ENCODE measurements around the gene ZNF701. TPM values are rescaled to one million over a fixed set of nuclear protein-coding genes. Genes with fewer than 3 reads are reported as not detected.
"Not testable (repeated sequence)": the region's sequence is repeated elsewhere in the genome, so short reads cannot be mapped to it uniquely, and the experiment has no call there.

Gene ZNF701
- total and polyA plus RNA-seq, 12 donors = 3.0 to 27.9 (median 20.1) TPM

DNA sequence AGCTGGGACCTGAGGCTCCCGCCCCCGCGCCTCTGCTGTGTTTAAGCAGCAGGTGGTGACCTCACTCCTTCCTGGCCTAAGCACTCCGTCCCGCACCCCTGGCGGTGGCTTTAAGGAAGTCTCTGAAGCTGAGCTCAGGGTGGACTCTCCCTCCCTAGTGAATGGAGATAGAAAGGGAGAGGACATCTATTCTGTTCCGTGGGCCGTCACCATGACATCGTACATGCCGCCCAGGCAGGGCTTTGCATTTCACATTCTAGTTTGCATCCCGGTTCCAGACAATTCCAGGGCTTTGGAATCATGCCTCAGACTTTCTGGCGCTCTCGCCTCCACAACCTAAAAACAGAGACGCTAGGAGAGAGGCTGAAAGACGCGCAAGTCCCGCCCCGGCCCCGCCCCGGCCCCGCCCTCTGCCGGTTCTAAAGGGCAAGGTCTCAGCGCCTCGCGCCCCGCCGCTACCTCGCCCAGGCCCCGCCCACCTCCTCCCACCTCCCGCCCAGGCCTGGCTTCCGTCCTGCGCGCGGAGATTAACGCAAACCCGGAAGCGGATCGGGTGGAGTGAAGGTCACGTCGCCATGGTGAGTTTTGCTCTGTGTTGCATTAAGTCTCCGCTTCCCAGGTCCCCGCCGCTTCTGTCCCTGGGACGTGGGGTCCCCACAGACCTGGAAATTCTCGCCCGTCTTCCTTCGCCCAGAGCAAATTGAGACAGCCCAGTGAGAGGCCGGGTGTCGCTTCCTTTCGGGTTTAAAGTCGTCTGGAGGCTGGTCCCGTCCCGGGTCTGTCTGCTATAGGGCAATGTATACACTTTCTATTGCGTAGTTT, 42.7 kb upstream of the ZNF701 start, which contains the start of gene ZNF808:
Gene ZNF808, plus strand, starts transcription at position 535 of the 822 bp plus-strand sequence. CDS start 15,617 bp downstream, outside the sequence.
- intact Hi-C loops (cut with DNase I) = loop anchor here in 4 of 10 donors (1.0 to 10.0 kb wide), 5 partner anchors 40 to 208 kb away; partner anchors contain the start of genes ZNF701 (in 3 of the 4) and ZNF611 (in 1 of the 4)
- WGBS, 2 donors = 1% methylated on average over 54 of the region's 54 CpGs
- peak; percentile 44 to 80 (median 62) for TF ChIP-seq CTCF (IDR thresholded peaks at IDR 0.05)

DNA sequence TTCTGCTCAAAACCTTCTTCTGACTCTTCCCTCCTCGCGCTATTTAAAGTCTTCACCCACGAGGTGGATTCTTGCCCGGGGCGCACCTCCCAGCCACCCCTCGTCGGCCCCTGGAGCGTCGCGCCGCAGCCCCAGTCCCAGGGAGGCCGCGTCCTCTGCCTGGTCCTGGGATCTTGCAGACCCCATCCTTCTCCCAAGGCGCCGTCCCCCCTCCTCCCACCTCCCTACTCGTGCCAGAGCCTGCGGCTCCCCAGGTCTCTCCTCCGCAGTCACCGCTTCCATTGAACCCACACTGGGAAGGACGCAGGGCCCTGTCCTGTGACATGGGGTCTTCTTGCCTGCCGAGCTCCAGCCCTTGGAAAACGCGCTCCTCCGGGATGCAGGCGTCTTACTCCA, 42.1 kb upstream of the ZNF701 start:
- H3K4me3 ChIP-seq = peak overlapping the region; percentile 52 to 94 (median 78)
- DNase-seq (peak in 1 of 2 donors; percentile 21), ATAC-seq (peak in 7 of 8 donors; percentile 14 to 66 (median 41))
- intact Hi-C loops (cut with DNase I) = loop anchor here in 4 of 10 donors (1.0 to 10.0 kb wide), 5 partner anchors 39 to 207 kb away; partner anchors contain the start of genes ZNF701 (in 3 of the 4) and ZNF611 (in 1 of the 4)
- H3K27ac ChIP-seq = peak overlapping the region; percentile 81 to 99 (median 96)
- no peak for TF ChIP-seq CTCF (IDR thresholded peaks at IDR 0.05)
- H3K9me3 ChIP-seq = peaks cover 0 to 35% (median 0%) of the 10 kb centered on the region in 11 donors
- H3K4me1 ChIP-seq = peaks cover 3 to 28% (median 17%) of the 10 kb centered on the region in 9 donors
- no peaks in the 10 kb centered on the region for H3K27me3 ChIP-seq
- 0 to 1% methylated on average over 25 of the region's 25 CpGs for WGBS, 2 donors
- H3K36me3 ChIP-seq = peaks cover 0 to 11% (median 0%) of the 10 kb centered on the region in 9 donors

More for the DNA sequence above, 42.7 kb upstream of the ZNF701 start, which contains the start of gene ZNF808:
- H3K36me3 ChIP-seq = peaks cover 0 to 6% (median 0%) of the 10 kb centered on the region in 9 donors
- peak; percentile 97 to 99 for DNase-seq
- peak; percentile 97 to 99 (median 98) for ATAC-seq
- peaks cover 0 to 41% (median 0%) of the 10 kb centered on the region in 11 donors for H3K9me3 ChIP-seq
- H3K27me3 ChIP-seq = no peaks in the 10 kb centered on the region
- peak within 1 kb of the TSS; percentile 81 to 99 (median 96) for H3K27ac ChIP-seq
- peak within 1 kb of the TSS; percentile 52 to 94 (median 78) for H3K4me3 ChIP-seq
- H3K4me1 ChIP-seq = peaks cover 3 to 28% (median 17%) of the 10 kb centered on the region in 9 donors

DNA sequence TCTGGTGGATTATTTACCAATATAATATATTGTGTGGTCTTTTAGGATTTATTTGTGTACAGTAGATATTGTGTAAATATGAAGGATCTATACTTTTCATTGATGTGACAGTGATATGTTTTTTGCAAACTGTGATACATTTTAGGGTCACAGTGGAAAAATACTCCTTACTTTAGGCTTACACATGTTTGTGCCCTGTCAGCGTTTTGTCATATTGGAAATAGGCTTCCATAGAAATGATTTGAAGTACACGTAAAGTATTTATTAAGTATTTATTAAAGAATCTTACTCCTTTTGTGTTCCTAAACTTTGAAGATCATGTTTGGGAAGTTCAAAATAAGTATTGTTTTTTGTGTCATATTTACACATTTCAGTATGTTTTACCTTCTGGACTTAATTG, 37.6 kb upstream of the ZNF701 start:
- WGBS, 2 donors = 93 to 96% methylated on average over 2 of the region's 2 CpGs
- intact Hi-C loops (cut with DNase I) = no loop called here
- no peaks in the 10 kb centered on the region for H3K9me3 ChIP-seq
- ATAC-seq (no peak), DNase-seq (no peak)
- H3K4me1 ChIP-seq = peaks cover 3 to 56% (median 29%) of the 10 kb centered on the region in 9 donors
- peaks cover 0 to 26% (median 0%) of the 10 kb centered on the region in 9 donors for H3K36me3 ChIP-seq
- no peak overlapping the region for H3K27ac ChIP-seq
- no peak overlapping the region for H3K4me3 ChIP-seq
- TF ChIP-seq CTCF (IDR thresholded peaks at IDR 0.05) = no peak
- no peaks in the 10 kb centered on the region for H3K27me3 ChIP-seq

GRCh38 chr19:52533901-52534300, 36.2 kb upstream of the ZNF701 start:
- Histone ChIP-seq H3K36me3 (peaks cover 0 to 26% (median 0%) of the 10 kb centered on the region in 9 donors), H3K4me1 (peaks cover 0 to 47% (median 21%) of the 10 kb centered on the region in 9 donors), H3K9me3 (no peaks in the 10 kb centered on the region), H3K27ac (peak overlapping the region in 6 of 10 donors; percentile 54 to 63 (median 60)), H3K27me3 (no peaks in the 10 kb centered on the region), H3K4me3 (no peak overlapping the region)
- 38 to 65% methylated on average over 5 of the region's 5 CpGs for WGBS, 2 donors
- intact Hi-C loops (cut with DNase I) = no loop called here
- DNase-seq (peak; percentile 17 to 54), ATAC-seq (peak in 6 of 8 donors; percentile 21 to 63 (median 50))
- TF ChIP-seq CTCF (IDR thresholded peaks at IDR 0.05) = no peak

DNA sequence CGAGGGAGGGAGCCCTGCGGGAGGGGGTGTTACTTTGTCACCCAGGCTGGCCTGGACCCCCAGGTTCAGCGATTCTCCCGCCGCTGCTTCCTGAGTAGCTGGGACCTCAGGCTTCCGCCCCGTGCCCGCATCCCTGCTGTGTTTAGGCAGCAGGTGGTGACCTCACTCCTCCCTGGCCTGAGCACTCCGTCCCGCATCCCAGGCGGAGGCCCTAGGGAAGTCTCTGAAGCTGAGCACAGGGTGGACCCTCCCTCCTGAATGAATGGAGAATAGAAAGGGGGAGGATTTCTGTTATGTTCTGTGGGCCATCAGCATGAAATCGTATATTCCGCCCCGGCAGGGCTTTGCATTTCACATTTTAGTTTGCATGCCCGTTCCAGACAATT, 34.7 kb upstream of the ZNF701 start:
- peak overlapping the region; percentile 29 to 72 (median 62) for H3K4me3 ChIP-seq
- 5 to 7% methylated on average over 15 of the region's 15 CpGs for WGBS, 2 donors
- H3K27ac ChIP-seq = peak overlapping the region in 8 of 10 donors; percentile 56 to 89 (median 78)
- H3K4me1 ChIP-seq = peaks cover 0 to 40% (median 18%) of the 10 kb centered on the region in 9 donors
- intact Hi-C loops (cut with DNase I); H3K27me3 ChIP-seq: not testable (repeated sequence)
- H3K36me3 ChIP-seq = peaks cover 0 to 34% (median 0%) of the 10 kb centered on the region in 9 donors
- H3K9me3 ChIP-seq = peaks cover 0 to 11% (median 0%) of the 10 kb centered on the region in 11 donors
- ATAC-seq (peak in 4 of 8 donors; percentile 3 to 27 (median 9)), DNase-seq (peak in 1 of 2 donors; percentile 21)

Measured in heart right ventricle (tissue), 16 donors.